GM21529 (cell line): ENCODE measurements around the gene GAA.
A peak's percentile ranks its signal among the peaks of the same experiment; 100 is the strongest.
"Not testable (repeated sequence)": the region's sequence is repeated elsewhere in the genome, so short reads cannot be mapped to it uniquely, and the experiment has no call there.

Experiments used
- ATAC-seq: cut with Tn5 transposase; IDR thresholded peaks from one replicate; pipeline ENCODE4 v1.9.1; 2021; ENCODE audit not compliant: unreplicated experiment

Gene GAA

GRCh38 chr17:80145076-80146075 is 44.0 kb downstream of the GAA start:
- no peak for ATAC-seq

GRCh38 chr17:80146121-80147034 is 45.0 kb downstream of the GAA start:
- peak; percentile 17 for ATAC-seq

DNA sequence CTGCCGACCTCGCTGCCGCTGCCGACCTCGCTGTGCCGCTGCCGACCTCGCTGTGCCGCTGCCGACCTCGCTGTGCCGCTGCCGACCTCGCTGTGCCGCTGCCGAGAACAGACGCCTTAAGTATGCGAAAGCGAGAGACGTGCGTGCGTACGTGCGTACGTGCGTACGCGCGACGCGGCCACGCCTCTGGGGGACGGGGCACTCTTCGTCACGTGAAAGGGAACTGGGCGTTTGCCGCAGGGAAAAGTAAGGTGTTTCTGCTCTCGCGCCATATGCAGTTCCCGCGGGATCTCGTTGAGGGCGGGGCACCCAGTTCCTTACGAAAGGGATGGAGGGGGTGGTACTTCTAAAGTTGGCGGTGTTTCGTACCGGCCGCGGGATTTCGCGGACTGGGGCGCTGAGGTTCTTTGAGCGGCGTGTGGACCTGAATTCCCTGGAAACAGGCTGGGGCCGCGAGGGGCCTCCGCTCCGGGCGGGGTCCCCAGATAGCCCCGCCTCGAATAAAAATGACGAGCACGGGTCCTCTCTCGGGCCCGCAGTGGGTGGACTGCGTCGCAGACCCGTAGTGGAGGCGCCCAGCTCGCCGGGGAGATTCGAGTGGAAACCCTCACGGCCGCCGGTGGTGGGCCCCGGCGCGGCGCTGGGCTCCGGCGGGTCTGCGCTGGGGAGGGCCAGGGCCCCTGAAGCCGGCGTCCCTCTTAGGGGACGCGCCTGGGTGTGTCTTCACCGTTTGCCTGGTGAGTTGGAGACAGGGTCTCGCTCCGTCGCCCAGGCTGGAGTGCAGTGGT is 45.8 kb downstream of the GAA start, which contains the start of gene EIF4A3:
Gene EIF4A3, minus strand, starts transcription at position 94 of the 788 bp plus-strand sequence. CDS start 167 bp downstream, outside the sequence.
- peak; percentile 84 for ATAC-seq

- ATAC-seq: no peak
Measured at GRCh38 chr17:80151333-80151732, 50.0 kb downstream of the GAA start.

- no peak for ATAC-seq
Measured at GRCh38 chr17:80152081-80152702, 50.8 kb downstream of the GAA start.

GRCh38 chr17:80153004-80153403 is 51.6 kb downstream of the GAA start:
- no peak for ATAC-seq

DNA sequence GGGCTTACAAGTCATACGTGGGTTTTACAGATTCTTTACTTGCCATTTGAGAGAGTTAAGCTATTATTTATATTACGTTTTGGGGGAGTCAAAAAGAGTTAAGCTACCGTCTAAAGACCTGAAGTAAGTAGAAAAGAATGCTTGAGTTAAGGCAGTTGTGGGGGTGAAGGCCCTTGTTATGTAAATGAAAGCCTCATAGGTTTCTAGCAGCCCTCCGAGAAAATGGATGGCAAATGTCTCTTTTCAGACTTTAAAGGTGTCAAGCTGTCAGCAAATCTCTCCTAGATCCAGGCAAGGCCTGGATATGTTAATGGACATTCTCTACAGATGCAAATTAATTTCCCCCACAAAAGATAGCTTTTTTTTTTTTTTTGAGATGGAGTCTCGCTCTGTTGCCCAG is 52.8 kb downstream of the GAA start:
- ATAC-seq: no peak

DNA sequence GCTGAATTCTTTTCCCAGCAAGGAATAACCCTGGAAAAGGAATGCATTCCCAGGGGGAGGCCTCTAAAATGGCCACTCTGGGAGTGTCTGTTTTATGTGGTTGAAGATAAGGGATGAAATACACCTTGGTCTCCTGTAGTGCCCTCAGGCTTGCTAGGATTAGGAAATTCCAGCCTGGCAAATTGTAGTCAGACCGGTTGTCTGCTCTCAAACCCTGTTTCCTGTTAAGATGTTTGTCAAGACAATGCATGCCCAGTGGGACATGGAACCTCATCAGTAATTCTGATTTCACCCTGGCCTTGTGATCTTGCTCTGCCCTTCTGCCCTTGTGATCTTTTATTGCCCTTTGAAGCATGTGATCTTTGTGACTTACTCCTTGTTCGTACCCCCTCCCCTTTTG is 54.2 kb downstream of the GAA start:
- ATAC-seq: not testable (repeated sequence)

GRCh38 chr17:80158846-80159245 is 57.5 kb downstream of the GAA start:
- no peak for ATAC-seq

DNA sequence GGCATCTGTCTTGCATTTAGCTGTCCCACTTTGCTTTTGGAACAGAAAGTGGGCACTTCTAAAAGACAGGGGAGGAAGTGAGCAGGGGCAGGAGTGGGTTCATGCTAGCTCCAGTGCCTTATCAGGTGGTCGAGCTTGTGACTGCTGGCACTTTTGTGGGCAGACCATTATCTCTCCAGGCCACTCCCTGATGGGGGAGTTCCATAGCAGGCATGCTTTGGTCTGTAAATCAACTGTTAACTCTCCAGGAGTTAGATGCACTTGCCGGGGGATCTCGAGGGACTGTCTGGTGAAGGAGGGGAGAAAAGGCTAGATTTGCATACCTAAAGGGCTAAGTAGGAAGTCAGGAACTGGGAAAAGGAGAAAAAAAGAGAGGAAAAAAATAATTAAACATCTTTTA is 59.2 kb downstream of the GAA start:
- no peak for ATAC-seq

- ATAC-seq: no peak
Measured at GRCh38 chr17:80163336-80163735, 62.0 kb downstream of the GAA start.

DNA sequence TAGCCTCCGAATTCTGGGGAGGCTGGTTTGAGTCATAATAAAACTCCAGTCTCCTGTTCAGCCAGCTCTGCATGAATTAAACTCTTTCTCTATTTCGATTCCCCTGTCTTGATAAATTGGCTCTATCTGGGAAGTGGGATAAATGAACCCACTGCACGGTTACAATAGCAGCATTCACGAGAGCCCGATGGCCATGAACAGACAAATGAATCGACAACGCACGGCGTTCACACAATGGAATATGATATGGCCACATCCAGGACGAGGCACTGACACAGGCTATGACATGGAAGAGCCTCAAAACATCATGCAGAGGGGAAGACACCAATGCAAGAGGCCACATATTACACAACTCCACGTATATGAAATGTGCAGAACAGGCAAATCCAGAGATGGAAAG is 62.8 kb downstream of the GAA start:
- ATAC-seq: no peak

DNA sequence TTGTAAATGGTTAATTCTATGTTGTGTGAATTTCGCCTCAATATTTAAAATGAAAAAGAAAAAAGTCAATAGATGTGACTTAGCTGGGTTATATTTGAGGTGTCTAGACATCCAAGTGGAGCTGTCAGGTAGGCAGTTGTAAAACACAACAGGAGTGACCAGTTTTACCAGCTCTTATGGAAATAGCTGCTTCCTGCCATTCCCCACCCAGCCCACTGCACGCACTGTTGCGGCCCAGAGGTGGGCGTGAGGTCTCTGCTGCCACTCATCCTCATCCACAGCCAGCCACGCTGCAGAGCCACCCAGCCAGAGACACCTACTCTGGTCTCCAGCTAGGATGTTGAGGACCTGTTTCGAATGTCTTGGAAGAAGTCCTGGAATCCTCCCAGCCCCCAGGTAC is 65.1 kb downstream of the GAA start:
- no peak for ATAC-seq

DNA sequence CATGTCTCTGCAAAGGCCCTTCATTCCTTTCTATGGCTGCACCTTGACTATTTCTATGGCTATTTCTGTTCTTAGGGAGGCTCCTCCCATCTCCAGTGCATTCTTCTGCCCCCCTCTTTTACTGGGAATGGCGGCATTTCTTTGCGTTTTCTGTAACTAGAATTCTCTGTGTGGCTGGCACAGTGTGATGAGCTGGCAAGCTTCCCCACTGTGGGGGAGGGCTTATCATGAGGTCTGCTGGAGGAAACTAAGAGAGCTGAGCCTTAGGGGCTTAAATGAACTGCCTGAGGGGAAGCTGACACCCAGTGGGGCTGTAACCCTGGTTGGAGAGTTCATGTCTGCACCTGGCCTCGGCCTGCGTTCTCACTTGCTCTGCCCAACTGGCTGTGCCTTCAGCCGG is 67.0 kb downstream of the GAA start:
- ATAC-seq: no peak

DNA sequence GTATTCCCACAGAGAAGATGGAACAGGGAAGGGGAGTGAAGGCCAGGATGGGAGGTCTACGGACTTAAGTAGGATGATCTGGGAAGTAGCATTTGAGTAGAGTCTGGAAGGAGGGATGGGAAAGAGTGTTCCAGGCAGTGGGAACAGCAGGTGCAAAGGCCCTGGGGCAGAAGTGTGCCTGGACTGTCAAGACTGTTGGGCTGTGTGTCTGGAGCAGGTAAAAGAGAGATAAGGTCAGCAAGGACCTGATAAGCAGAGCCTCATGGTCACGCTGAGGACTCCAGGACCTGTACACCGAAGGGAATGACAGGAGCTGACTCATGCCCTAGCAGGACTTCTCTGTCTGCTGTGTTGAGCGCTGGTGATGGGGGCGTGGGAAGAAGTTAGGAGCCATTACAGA is 67.7 kb downstream of the GAA start:
- no peak for ATAC-seq
